HepG2 (cell line): ENCODE results near the gene DLX3. TPM values are rescaled to one million over a fixed set of nuclear protein-coding genes. Genes with fewer than 3 reads are reported as not detected.

Experiments used
- CHCHD3 ChIP-seq: sonication (generic); formaldehyde crosslinking; IDR thresholded peaks from 2 replicates; pipeline ENCODE4 v1.8.0; 2022; ENCODE audit warnings: mild to moderate bottlenecking, missing genetic modification reagents, moderate library complexity
- DR1 ChIP-seq: sonication (generic); formaldehyde crosslinking; IDR thresholded peaks from 2 replicates; pipeline ENCODE4 v1.8.0; 2021; ENCODE audit warnings: mild to moderate bottlenecking, missing genetic modification reagents, inconsistent platforms
- ELF3 ChIP-seq: IDR thresholded peaks from 2 replicates; pipeline ENCODE4 v1.6.1; 2016; ENCODE audit warnings: missing genetic modification reagents, missing compliant biosample characterization
- HNF4G ChIP-seq, 2 experiments: sonication (generic) in 1 of 2; formaldehyde crosslinking in 1 of 2; IDR thresholded peaks; 2 replicates each; pipeline versions ENCODE4 v1.4.0 to v1.6.1; 2011 to 2020; ENCODE audit warnings: borderline replicate concordance in 2 of 2, low read depth in 2 of 2, mild to moderate bottlenecking in 2 of 2, low read length in 1 of 2, missing genetic modification reagents in 1 of 2, moderate library complexity in 1 of 2
- MXI1 ChIP-seq: IDR thresholded peaks from 3 replicates; pipeline ENCODE4 v1.6.1; 2012; ENCODE audit warnings: low read depth, low read length, inconsistent platforms, borderline replicate concordance
- NFATC3 ChIP-seq: sonication (generic); formaldehyde crosslinking; IDR thresholded peaks from 2 replicates; pipeline ENCODE4 v1.5.1; 2020; ENCODE audit warnings: mild to moderate bottlenecking, missing genetic modification reagents
- PHB2 ChIP-seq: fragments of 450-650 bp; IDR thresholded peaks from 2 replicates; pipeline ENCODE4 v1.6.1; 2018; ENCODE audit not compliant: partially characterized antibody
- RXRB ChIP-seq: IDR thresholded peaks from 2 replicates; pipeline ENCODE4 v1.6.1; 2016; ENCODE audit warnings: borderline replicate concordance, missing genetic modification reagents, missing compliant biosample characterization
- SCMH1 ChIP-seq: sonication (generic); formaldehyde crosslinking; IDR thresholded peaks from 2 replicates; pipeline ENCODE4 v1.9.0; 2021; ENCODE audit warnings: missing genetic modification reagents, mild to moderate bottlenecking, borderline replicate concordance
- SIN3B ChIP-seq: fragments of 150-350 bp; IDR thresholded peaks from 2 replicates; pipeline ENCODE4 v1.6.1; 2014; ENCODE audit warnings: low read length
- ZNF143 ChIP-seq: sonication (generic); formaldehyde crosslinking; IDR thresholded peaks from 2 replicates; pipeline ENCODE4 v1.4.0; 2020; ENCODE audit warnings: missing genetic modification reagents
- ZNF333 ChIP-seq: sonication (generic); formaldehyde crosslinking; IDR thresholded peaks from 2 replicates; pipeline ENCODE4 v1.4.0; 2020; ENCODE audit warnings: mild to moderate bottlenecking, missing genetic modification reagents, borderline replicate concordance
- ZNF678 ChIP-seq: sonication (generic); formaldehyde crosslinking; IDR thresholded peaks from 2 replicates; pipeline ENCODE4 v1.4.0; 2020; ENCODE audit warnings: mild to moderate bottlenecking, missing genetic modification reagents
- ZNF790 ChIP-seq: sonication (generic); formaldehyde crosslinking; IDR thresholded peaks from 2 replicates; pipeline ENCODE4 v1.8.0; 2022; ENCODE audit warnings: missing genetic modification reagents, mild to moderate bottlenecking, borderline replicate concordance
- ZNF841 ChIP-seq: sonication (generic); formaldehyde crosslinking; IDR thresholded peaks from 2 replicates; pipeline ENCODE4 v1.8.1; 2023; ENCODE audit warnings: missing genetic modification reagents, borderline replicate concordance
- ZSCAN22 ChIP-seq: sonication (generic); formaldehyde crosslinking; IDR thresholded peaks from 2 replicates; pipeline ENCODE4 v1.4.0; 2020; ENCODE audit warnings: mild to moderate bottlenecking, missing genetic modification reagents
- polyA plus RNA-seq, 8 experiments: library from polyadenylated mRNA; depleted of rRNA in 3 of 8; stranded (reverse) in 7 of 8; unstranded in 1 of 8; fragments of >200 nt; fragmentation: Illumina TruSeq in 4 of 8; extraction: Trizol in 4 of 8; gene quantifications; 2 replicates each; pipeline versions ENCODE4 v1.2.1 to v1.2.3, GENCODE V29; 2011 to 2016; ENCODE audit warnings: low read depth in 4 of 8, missing spikeins in 1 of 8, mixed read lengths in 1 of 8; ENCODE audit not compliant: insufficient read depth in 1 of 8
- total RNA-seq, 5 experiments: library from RNA; depleted of rRNA; stranded (reverse); fragments of >200 nt; fragmentation: Illumina TruSeq; extraction: Trizol; gene quantifications; 2 replicates each; pipeline ENCODE4 v1.2.3, GENCODE V29; 2016; ENCODE audit warnings: low read depth in 1 of 5
- TF ChIP-seq, protein P1 (sequence below): sonication (generic); formaldehyde crosslinking; IDR thresholded peaks from 2 replicates; pipeline ENCODE4 v1.5.0; 2020; ENCODE audit warnings: mild to moderate bottlenecking, missing genetic modification reagents
- TF ChIP-seq, protein P2 (sequence below): sonication (generic); formaldehyde crosslinking; conservative IDR thresholded peaks from 2 replicates; pipeline ENCODE4 v1.8.1; 2023; ENCODE audit warnings: missing genetic modification reagents
- TF ChIP-seq, protein P3 (sequence below): sonication (generic); formaldehyde crosslinking; IDR thresholded peaks from 2 replicates; pipeline ENCODE4 v1.8.0; 2023; ENCODE audit warnings: mild to moderate bottlenecking, missing genetic modification reagents
- TF ChIP-seq, protein P4 (sequence below): sonication (generic); formaldehyde crosslinking; IDR thresholded peaks from 2 replicates; pipeline ENCODE4 v1.4.0; 2020; ENCODE audit warnings: mild to moderate bottlenecking, missing genetic modification reagents
- TF ChIP-seq, protein P5 (sequence below): sonication (generic); formaldehyde crosslinking; IDR thresholded peaks from 2 replicates; pipeline ENCODE4 v1.5.0; 2020; ENCODE audit warnings: missing genetic modification reagents

Gene DLX3
- total and polyA plus RNA-seq, 2 of the 13 experiments (the other 11 are each of a cell fraction or from before 2014, with no cell fraction given), result 0.03 TPM; not detected in 1

DNA sequence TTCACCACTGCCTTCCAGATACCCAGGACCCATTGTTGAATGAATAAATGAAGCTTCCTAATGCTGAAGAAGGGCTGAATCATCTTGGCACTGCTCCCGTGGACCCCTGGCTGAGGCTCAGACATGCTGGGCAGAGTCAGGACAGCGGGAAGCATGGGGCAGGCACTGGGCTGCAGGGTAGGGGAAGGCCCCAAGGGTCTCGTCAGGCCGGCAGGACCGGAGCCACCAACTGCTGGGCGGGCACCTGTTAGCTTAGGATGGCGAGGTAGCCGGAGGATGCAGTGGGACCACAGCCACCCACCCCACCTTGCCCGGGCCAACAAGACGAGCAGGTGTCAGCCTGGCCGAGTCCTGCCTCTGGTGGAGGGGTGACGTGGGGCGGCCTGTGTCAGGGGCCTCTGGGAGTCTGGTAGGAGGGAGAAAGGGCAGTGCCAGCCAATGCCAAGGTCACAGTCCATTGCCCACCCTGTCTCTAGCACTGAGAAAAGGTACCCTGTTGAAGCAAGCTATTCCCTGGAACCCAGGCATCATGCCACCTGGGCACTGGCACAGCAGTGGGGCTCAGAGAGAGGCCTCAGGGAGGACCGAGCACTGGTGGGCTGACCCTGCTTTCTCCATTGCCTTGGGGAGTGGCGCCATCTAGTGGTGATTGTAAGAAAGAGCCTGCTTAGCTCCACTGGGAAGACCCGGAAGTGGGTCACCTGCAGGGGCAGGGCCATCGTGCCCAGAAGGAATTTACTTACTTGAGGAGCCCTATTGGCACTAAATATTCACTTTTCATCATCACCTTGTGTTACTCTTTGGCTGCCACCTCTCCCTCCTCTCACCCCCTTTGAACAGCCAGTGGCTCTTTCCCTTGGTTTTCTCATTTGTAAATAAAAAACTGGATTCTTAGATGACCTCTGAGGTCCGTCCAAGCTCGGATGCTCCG lies 3.0 kb upstream of the DLX3 start (continued):
- TF ChIP-seq ZNF333 (CRISPR knock-in tag) (no peak), ZNF790 (CRISPR knock-in tag) (no peak), NFATC3 (CRISPR knock-in tag) (no peak), SIN3B (no peak), ZNF841 (CRISPR knock-in tag) (no peak), HNF4G (IDR thresholded peaks at IDR 0.05; ENCODE audit: borderline replicate concordance, low read depth, low read length) (no peak), HNF4G (CRISPR knock-in tag; IDR thresholded peaks at IDR 0.05; ENCODE audit: borderline replicate concordance, low read depth) (no peak), DR1 (CRISPR knock-in tag) (no peak), SCMH1 (no peak), PHB2 (no peak), CHCHD3 (no peak), ZNF143 (no peak), ELF3 (CRISPR knock-in tag) (peak; percentile 97), ZNF678 (CRISPR knock-in tag) (no peak), RXRB (CRISPR knock-in tag) (0 out of 2 replicates have a peak, but pooled peaks have one; percentile 41), ZSCAN22 (CRISPR knock-in tag) (no peak), MXI1 (no peak)
- TF ChIP-seq, protein P1, sequence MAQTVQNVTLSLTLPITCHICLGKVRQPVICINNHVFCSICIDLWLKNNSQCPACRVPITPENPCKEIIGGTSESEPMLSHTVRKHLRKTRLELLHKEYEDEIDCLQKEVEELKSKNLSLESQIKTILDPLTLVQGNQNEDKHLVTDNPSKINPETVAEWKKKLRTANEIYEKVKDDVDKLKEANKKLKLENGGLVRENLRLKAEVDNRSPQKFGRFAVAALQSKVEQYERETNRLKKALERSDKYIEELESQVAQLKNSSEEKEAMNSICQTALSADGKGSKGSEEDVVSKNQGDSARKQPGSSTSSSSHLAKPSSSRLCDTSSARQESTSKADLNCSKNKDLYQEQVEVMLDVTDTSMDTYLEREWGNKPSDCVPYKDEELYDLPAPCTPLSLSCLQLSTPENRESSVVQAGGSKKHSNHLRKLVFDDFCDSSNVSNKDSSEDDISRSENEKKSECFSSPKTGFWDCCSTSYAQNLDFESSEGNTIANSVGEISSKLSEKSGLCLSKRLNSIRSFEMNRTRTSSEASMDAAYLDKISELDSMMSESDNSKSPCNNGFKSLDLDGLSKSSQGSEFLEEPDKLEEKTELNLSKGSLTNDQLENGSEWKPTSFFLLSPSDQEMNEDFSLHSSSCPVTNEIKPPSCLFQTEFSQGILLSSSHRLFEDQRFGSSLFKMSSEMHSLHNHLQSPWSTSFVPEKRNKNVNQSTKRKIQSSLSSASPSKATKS (CRISPR knock-in tag), result no peak
- TF ChIP-seq, protein P2, sequence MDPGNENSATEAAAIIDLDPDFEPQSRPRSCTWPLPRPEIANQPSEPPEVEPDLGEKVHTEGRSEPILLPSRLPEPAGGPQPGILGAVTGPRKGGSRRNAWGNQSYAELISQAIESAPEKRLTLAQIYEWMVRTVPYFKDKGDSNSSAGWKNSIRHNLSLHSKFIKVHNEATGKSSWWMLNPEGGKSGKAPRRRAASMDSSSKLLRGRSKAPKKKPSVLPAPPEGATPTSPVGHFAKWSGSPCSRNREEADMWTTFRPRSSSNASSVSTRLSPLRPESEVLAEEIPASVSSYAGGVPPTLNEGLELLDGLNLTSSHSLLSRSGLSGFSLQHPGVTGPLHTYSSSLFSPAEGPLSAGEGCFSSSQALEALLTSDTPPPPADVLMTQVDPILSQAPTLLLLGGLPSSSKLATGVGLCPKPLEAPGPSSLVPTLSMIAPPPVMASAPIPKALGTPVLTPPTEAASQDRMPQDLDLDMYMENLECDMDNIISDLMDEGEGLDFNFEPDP (CRISPR knock-in tag), result no peak
- TF ChIP-seq, protein P3, sequence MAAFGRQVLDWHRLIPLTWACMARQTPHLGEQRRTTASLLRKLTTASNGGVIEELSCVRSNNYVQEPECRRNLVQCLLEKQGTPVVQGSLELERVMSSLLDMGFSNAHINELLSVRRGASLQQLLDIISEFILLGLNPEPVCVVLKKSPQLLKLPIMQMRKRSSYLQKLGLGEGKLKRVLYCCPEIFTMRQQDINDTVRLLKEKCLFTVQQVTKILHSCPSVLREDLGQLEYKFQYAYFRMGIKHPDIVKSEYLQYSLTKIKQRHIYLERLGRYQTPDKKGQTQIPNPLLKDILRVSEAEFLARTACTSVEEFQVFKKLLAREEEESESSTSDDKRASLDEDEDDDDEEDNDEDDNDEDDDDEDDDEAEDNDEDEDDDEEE (CRISPR knock-in tag), result no peak
- TF ChIP-seq, protein P4, sequence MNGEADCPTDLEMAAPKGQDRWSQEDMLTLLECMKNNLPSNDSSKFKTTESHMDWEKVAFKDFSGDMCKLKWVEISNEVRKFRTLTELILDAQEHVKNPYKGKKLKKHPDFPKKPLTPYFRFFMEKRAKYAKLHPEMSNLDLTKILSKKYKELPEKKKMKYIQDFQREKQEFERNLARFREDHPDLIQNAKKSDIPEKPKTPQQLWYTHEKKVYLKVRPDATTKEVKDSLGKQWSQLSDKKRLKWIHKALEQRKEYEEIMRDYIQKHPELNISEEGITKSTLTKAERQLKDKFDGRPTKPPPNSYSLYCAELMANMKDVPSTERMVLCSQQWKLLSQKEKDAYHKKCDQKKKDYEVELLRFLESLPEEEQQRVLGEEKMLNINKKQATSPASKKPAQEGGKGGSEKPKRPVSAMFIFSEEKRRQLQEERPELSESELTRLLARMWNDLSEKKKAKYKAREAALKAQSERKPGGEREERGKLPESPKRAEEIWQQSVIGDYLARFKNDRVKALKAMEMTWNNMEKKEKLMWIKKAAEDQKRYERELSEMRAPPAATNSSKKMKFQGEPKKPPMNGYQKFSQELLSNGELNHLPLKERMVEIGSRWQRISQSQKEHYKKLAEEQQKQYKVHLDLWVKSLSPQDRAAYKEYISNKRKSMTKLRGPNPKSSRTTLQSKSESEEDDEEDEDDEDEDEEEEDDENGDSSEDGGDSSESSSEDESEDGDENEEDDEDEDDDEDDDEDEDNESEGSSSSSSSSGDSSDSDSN, result peak; percentile 47; the same call in 1 of the 2 replicates
- TF ChIP-seq, protein P5, sequence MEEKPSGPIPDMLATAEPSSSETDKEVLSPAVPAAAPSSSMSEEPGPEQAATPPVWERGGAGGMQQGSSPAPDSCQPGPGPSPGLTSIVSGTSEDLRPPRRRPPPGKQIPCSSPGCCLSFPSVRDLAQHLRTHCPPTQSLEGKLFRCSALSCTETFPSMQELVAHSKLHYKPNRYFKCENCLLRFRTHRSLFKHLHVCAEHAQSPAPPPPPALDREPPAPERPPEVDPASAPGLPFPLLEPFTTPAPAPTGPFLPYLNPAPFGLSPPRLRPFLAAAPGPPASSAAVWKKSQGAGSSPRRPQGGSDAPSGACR (CRISPR knock-in tag), result no peak; the same call in 1 of the 2 replicates
